GM18909 (cell line): ENCODE data around the gene RAC2.

Experiments
- ATAC-seq: cut with Tn5 transposase; IDR thresholded peaks from one replicate; pipeline ENCODE4 v1.9.1; 2021; ENCODE audit warnings: mild to moderate bottlenecking; ENCODE audit not compliant: unreplicated experiment, poor library complexity

Gene RAC2

DNA sequence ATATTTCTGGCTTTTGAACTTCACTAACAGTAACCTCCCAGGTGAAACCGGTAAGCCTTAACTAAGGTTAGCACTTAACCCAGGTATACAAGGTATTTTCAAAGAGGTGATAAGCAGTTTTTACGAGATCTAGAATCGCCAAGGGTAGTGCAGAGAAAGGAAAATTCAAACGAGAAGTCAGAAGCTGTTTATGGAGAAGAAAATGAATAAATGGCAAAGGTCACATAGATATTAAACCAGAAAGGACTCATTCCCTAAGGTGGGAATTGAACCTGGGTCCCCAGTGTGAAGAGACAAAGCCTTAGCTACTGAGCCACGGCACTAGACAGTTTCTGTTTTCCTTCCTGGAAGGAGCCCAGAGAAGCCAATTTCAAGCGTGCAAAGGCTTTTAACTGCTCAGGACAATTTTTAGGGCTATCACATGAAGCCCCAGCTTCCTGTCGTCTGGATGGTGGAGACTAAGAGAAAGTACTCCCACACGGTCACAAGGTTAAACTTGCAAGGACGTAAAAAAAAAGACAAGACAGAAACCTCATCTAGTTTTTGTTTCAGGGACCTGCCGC lies 50.4 kb downstream of the RAC2 start:
- ATAC-seq: no peak

DNA sequence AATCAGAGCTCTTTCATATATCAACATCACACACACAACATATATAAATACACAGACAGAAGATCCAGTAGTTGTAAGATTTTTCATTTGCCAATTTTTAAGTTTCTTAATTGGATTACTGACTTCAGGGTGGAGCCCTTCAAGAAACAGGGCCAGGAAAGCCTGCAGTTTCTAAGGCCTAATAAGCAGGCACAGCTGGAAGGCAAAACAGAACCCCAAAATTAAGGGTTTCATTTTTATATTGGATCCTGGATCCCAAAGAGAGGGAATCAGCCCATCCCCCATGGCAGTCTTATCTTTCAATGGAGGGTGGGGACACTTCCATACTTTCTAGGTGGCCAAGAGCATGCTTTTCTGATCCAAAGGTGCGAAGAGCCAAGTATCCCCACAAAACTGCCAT lies 51.3 kb downstream of the RAC2 start:
- no peak for ATAC-seq

DNA sequence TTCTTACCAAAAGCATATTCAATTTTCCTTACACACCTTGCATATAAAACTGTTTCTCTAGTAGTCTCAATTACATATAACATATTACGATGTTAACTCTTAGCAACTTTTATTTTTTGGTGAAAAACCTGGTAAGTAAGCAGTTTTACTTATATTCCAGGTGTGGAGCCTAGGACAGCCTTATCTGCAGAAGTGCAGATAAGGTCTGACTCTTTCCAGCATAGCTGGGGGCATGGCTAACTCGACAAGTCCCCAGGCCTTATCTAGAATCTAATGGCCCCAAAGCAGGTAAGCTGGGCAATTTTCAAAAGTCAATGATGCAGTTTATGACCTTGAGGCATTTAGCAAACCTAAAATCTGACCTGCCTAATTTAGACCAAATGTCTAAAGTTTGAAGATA lies 51.9 kb downstream of the RAC2 start:
- ATAC-seq: no peak

DNA sequence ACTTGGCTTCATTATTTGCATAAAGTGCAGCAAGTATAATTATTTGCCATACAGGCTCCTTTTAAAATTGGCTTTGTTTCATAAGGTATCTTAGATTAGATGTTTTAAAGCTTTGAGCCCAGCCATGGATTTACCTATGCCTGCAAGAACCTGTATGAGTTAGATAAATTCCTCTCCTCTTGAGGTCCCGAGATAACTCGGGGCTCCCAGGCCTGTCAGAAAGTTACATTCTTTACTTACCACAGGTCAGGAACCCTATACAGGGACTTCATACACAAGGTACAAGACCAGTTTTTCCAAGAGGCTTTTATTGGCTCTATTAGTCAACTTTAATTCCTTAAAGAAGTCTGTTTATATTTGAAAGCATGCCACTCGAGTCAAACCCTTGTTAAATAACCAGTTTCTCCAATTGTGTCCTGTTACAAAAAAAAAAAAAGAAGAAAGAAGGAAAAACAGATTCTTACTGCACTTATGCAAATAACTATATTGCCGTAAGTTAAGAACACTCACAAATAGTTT lies 53.7 kb downstream of the RAC2 start:
- no peak for ATAC-seq

DNA sequence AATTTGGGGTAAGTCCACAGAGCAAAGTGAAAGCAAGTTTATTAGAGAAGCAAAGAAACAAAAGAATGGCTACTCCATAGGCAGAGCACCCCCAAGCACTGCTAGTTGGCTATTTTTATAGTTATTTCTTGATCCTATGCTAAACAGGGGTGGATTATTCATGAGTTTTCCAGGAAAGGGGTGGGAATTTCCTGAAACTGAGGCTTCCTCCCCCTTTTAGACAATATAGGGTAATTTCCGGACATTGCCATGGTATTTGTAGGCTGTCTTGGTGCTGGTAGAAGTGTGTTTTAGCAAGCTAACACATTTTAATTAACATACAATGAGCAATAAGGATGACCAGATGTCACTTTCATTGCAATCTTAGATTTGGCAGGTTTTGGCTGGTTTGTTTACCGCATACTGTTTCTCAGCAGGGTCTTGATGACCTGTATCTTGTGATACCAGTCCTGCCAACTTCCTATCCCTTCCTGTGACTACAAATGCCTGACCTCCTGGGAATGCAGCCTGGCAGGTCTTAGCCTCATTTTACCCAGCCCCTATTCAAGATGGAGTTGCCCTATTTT lies 55.1 kb downstream of the RAC2 start:
- no peak for ATAC-seq

DNA sequence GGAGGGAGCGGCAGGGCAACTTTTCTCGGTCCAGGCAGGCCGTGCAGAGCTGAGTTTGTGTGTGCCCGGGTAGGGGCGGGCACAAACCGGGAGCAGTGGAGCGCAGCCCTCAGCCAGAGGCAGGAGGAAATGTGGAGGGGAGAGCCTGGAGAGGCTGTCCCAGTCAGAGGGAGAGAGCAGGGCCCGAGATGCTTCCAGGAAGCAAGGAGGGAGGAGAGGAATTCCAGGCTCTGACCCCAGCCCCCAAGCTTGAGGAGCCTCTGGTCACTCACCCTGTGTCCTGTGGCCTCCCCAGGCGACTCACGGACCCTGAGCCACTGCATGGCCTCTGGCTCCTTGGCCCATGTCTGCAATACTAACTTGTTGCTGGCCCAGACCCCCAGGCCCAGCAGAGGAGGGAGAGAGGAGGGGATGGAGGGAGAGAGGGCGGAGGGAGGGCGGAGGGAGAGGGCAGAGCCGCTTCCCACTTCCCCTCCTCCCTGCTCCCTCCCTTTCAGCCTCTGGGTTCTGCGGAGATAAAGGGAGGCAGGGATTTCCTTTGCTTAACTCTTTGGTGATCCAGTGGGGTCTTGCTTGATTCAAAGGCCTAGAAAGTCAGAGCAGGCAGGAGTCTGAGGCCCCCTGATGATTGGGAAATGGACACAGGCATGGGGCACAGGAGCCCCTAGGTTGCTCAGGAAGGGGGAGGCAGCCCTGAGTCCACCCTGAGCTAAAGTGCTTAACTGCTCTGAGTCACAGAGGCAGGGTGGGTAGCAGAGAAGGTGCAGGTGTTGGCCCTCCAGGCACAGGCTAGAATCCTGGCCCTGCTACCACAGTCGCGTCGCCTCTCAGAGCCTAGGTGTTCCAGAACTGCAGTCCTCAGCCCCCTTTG lies 55.9 kb downstream of the RAC2 start, which contains the start of gene C1QTNF6:
TSS of gene C1QTNF6 (minus strand) at position 357 of the 871 bp plus-strand sequence. CDS start at position 323, 34 bp downstream.
- ATAC-seq: no peak

DNA sequence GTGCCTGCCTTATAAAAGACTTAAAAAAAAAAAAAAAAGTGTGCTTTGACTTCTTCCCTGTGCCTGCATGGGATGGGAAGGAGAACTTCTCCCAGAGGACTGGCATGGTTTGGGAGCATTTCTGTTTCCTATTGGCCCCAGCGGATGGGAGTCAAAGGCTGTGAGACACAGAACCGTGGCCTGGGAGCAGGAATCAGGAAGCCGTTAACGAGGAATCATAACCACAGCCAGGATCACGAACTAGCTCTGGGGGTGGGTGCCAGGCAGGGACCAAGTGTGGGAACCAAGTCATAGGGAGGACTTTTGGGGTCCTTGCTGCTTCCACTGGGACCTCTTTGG lies 56.5 kb downstream of the RAC2 start:
- no peak for ATAC-seq

DNA sequence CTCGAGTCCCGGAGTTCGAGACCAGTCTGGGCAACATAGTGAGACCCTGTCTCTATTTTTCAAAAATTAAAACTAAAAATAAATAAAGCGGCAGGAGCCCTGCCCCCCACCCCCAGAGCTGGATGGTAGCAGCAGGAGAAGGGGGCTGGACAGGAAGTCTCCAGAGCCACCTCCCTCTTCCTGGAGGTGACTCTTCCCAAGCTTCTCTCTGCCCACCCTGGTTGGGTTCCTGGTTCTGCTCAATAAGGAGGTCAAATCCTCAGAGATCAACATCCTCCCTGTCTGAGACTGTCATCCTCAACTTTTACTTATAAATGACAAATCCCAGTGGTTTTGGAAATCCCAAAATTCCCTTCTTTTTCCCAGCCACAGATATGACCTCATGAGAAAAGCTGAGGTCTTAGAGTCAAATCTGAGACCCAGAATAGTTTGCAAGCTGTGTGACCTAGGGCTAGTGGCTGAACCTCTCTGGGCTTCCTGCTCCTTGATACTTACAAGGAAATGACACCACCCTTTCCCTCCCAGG lies 57.0 kb downstream of the RAC2 start:
- ATAC-seq: no peak

DNA sequence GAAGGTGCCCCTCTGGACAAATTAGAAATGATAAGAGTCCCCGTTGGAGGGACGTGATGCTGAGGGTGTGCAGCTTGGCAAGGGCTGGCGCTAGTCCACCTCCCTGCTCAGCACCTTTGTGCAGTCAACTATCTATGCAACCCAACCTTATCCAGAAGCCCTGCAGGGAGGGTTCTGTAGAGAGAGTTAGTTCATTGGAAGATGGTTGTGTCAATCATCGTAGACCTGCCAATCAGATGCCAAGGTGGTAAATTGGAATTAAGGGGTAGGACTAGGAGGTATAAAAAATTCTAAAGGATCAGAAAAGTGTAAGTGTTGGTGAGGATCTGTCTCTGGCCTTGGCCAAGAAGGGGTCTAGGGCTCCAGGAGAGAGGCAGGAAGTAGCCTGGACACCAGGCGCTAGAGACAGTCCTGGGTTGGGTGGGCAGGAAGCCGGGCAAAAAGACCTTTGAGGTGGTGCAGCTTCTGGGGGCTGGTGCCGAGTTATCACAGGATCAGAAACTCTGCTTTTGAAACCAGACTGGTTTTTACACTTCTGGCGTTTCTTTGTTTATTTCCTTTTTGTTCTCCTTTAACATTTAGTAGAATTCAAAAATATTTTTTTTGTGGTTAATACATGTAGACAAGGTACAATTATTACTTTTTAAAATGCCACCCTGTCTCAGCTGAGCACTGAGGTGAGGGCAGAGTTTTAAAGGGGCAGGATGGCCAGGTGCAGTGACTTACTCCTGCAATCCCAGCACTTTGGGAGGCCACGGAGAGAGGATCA lies 57.7 kb downstream of the RAC2 start:
- no peak for ATAC-seq

DNA sequence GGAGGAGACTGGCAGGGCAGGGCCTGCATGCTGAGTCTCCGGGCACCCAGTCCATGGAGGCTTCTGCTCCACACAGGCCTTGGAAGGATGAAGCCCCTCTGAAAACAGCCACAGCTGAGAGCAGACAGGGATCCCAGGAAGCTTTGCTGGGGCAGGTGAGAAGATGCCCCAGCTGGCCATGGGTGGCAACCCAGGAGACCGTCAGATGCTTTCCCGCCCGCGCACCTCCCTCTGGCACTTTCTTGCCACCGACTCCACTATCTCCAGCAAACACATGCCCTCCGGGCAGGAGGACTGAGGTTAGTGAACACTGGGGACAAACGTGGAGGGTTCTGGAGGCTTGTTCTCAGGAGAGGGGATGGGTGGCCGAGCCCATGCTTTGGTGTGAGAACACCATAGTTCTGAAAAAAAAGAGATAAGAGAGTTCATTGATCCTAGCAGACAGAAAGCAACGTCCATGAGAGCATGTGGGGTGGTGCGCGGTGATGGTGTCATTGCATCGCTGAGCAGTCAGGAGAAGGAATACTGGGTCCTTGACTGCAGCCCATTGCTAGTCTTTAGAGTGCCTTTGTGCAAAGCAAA lies 58.3 kb downstream of the RAC2 start:
- no peak for ATAC-seq

DNA sequence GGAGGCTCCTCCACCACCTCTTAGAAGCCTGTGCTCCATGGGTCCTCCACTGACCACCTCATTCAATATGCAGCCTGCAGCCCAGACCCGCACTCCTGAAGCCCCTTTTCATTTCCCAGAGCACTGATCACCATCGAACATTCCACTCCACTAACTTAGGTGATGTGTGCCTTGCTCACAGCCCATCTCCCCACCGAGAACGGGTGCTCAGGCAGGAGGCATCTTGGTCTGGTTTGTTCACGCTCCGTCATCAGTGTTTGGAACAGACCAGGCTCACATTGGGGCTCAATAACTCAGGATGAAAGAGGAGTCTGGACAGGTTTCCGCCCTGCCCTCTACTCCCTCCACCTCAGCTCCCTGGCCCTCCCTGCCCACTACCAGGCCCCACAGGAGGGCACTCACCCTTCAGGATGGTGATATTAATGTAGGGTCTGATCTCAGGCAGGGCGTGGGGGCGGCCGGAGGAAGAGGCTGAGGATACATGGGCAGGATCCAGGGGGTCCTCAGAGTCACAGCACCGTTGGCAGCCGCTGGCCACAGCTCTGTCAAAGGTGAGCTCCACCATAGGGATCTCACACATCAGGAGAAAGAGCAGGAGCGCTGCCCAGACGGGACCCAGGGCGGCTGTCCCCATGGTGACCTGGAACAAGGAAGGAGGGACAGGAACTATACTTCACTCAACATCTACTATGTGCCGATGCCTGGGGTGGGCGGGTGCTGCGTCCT lies 59.1 kb downstream of the RAC2 start:
- ATAC-seq: no peak

DNA sequence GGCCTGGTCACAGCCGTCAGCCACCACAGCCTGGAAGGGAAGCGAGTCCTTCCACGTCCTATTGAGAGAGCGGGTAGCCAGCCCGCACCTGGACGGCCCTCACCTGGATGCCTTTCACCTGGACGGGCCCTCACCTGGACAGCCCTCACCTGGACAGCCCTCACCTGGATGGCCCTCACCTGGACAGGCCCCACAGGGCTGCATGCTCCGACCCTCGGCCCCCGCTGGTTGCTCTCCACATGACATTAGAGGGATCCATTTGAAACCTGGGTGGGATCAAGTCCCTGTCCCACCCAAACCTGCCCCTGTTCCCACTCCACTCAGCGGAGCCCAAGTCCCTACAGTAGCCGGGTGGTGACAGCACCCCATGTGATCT lies 59.7 kb downstream of the RAC2 start:
- ATAC-seq: no peak

DNA sequence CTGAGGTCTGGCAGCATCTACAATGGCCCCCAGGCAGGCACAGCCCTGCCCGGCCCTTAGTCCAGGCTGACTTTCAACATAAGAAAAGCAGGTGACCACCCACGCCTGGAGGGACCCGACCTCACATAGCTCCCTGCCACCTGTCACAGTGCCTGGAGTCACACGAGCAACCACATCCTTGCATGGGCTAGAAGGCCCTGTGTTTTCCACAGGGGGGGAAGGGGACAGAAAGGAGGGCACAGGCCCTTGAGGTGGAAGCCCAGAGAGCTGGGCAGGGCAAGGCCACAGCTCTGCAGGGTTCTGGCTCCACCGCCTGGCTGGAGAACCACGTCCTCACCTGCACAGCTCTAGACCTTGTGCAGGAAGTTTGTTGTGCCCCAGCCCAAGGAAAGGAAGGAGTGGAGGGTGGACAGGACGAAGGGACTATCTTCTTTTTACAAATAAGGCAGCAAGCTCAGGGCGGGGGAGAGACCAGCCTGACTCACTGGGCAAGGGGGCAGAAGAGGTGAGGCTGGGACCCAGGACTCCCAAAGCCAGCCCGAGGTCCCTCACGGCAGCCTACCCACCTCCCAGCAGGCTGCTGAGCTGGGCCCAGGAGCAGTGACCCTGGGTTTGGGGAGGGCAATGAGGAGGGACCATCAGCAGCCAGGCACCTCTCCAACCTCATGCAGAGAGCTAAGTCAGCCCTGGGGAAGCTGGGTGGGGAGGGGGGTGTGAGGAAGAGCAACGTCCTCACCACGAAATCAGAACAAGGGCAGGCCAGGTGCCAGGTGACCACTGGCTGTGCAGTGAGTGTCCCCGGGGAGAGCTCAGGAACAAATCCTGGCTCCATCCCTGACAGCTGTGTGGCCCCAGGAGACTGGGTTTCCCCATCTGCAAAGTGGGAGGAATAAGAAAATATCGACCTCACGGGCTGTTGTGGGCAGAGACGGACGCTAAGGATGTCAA lies 60.4 kb downstream of the RAC2 start:
- no peak for ATAC-seq

DNA sequence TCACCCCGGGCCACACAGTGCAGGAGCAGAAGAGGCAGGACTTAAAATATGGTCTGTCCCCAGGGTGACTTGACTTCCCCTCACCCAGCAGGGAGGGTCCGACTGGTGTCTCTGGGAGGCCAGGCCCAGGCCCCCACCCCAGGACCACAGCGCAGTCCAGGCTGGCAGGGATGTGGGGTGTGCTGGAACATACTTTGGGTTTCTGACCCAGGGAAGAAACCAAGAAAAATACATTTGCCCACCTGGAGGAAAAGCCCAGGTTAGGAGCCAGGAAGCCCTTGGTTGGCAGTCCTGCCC lies 61.2 kb downstream of the RAC2 start:
- ATAC-seq: no peak

DNA sequence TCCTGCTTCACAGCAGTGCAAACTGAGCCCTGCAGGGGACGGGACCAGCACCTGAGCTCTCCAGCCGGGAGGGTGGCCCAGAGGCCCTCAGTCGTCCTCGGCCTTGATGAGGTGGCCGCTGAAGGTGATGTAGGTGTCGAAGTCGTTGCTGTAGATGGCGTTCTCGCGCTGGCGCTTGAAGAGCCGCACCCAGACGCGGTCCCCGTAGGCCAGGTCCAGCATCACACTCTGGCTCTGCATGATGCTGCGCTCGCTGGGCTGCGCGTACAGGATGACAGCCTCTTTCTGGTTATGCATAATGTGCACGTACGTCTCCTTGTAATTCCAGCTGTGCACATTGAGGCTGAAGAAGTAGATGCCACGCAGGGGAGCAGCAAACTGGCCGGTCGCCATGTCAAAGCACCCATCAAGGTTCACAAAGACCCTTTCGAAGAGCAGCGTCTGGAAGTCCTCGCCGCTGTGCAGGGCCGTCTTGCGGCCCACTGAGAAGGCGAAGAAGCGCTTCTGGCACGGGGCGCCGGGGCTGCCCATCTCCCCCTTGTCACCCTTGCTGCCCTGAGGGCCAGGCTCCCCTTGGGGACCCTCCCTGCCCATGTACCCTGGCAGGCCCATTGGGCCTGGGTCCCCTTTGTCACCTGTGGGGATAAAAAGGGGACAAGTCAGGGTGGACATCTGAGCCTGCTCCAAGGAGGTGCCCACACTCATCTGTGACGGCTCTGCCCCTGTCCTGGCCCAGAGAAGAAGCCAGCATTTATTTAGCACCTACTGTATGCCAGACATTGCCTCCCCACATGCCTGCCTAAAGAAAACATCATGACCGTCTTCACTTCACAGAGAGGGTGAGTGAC lies 61.7 kb downstream of the RAC2 start:
- no peak for ATAC-seq

DNA sequence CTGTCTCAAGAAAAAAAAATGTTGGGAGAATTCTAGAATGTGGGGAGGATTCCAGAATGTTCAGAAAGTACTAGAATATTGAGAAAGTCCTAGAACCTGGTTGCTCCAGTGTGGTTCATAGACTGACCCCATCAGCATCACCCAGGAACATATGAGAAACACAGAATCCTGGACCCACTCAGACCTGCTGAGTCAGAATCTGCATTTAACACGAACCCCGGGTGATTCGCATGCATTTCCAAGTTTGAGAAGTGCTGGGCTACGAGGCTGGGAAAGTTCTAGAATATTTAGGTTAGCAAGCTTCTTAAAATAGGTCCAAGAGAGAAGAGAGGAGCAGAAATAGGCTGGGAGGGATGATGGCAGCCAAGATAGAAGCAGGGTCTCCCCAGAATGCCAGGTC lies 62.4 kb downstream of the RAC2 start:
- no peak for ATAC-seq

DNA sequence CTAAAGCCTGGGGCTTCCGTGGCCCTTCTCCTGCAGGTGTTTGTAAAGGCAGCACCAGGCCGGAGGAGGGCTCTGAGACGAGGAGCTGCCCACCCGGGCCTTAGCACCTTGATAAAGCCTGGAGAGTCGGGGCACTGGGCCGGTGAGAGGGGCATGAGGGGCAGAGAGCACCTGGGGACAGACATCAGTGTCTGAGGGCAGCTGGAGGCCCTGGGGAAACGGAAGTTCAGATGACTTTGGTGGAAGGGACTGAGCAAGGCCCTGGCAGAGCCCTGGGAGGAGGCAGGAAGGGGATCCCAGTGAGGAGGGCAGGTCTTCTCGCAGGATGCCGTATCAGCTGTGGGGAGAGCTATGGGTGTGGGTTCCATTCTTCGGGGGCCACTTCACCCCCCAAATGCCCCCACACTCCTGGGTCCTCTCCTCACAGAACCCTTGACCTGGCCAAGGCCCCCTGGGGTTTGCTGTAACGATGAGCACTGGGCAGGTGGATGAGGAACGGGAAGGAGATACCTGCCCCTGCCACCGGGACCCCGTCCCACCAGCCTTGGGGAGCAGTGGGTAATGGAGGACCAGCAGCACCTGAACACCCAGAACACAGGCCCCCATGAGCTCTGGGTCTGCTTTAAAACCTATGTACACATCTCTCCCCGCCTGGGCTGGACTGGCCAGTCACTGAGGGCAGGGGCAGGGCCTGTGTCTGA lies 63.4 kb downstream of the RAC2 start:
- no peak for ATAC-seq
